Heart left ventricle (tissue), 16 donors: Measurements from ENCODE around the gene PKD1. TPM values are rescaled to one million over a fixed set of nuclear protein-coding genes. Genes with fewer than 3 reads are reported as not detected.
A peak's percentile ranks its signal among the peaks of the same experiment; 100 is the strongest.

Experiments used
- ATAC-seq, 4 donors: fragments of 200-7000 bp; cut with Tn5 transposase; one replicate each; pipeline ENCODE4 v1.9.1; 2020 to 2022; ENCODE audit warnings: moderate library complexity in 4 of 4, mild to moderate bottlenecking in 3 of 4, moderate number of reproducible peaks in 1 of 4
- DNase-seq, 5 donors: peaks; one replicate each; pipeline ENCODE4 v3.0.0-alpha.2; 2020
- H3K27ac ChIP-seq, 12 donors: fragments of 200-600 bp; sonication (generic) in 4 of 12; one replicate each; pipeline versions ENCODE4 v1.5.0 to v1.8.0; 2016 to 2022; ENCODE audit warnings: mild to moderate bottlenecking in 2 of 12
- H3K27me3 ChIP-seq, 9 donors: fragments of 200-600 bp; sonication (generic) in 2 of 9; one replicate each; pipeline versions ENCODE4 v1.5.1 to v1.8.0; 2016 to 2022; ENCODE audit warnings: mild to moderate bottlenecking in 3 of 9
- H3K36me3 ChIP-seq, 9 donors: fragments of 200-600 bp; sonication (generic) in 2 of 9; one replicate each; pipeline versions ENCODE4 v1.5.0 to v1.8.0; 2018 to 2022; ENCODE audit warnings: mild to moderate bottlenecking in 2 of 9
- H3K4me1 ChIP-seq, 12 donors: fragments of 200-600 bp; sonication (generic) in 4 of 12; one replicate each; pipeline versions ENCODE4 v1.5.0 to v1.8.0; 2016 to 2022; ENCODE audit warnings: mild to moderate bottlenecking in 3 of 12
- H3K4me3 ChIP-seq, 12 donors: fragments of 200-600 bp; sonication (generic) in 4 of 12; one replicate each; pipeline versions ENCODE4 v1.5.0 to v1.8.0; 2017 to 2022; ENCODE audit warnings: mild to moderate bottlenecking in 9 of 12, moderate library complexity in 4 of 12
- H3K9me3 ChIP-seq, 12 donors: fragments of 200-600 bp; sonication (generic) in 4 of 12; one replicate each; pipeline versions ENCODE4 v1.5.0 to v1.8.0; 2016 to 2022; ENCODE audit warnings: mild to moderate bottlenecking in 1 of 12
- CTCF ChIP-seq, 12 donors: fragments of 200-600 bp; sonication (generic) in 4 of 12; IDR thresholded peaks; one replicate each; pipeline versions ENCODE4 v1.5.0 to v1.8.0; 2018 to 2022; ENCODE audit warnings: antibody characterized with exemption in 12 of 12, mild to moderate bottlenecking in 5 of 12
- POLR2A ChIP-seq, 2 donors: fragments of 450-650 bp; IDR thresholded peaks; one replicate each; pipeline ENCODE4 v1.6.1; 2017; ENCODE audit warnings: antibody characterized with exemption in 2 of 2, mild to moderate bottlenecking in 2 of 2, moderate library complexity in 2 of 2
- WGBS, 4 donors: extraction: QIAGEN DNeasy Blood & Tissue Kit in 2 of 4; methylation state at CpG; one replicate each; pipeline versions ENCODE4 v1.1.5 to v1.1.7; 2013 to 2018; 5-methylcytosine and 5-hydroxymethylcytosine counted together
- intact Hi-C, 10 donors: fragments of 100-400 bp; cut with DNase I; formaldehyde crosslinking; loops; one replicate each; pipeline versions ENCODE4 v1.11.1 to v1.14.2; 2022
- polyA plus RNA-seq, 2 donors: library from polyadenylated mRNA; stranded (reverse); fragments of 200-250 nt; gene quantifications; one replicate each; pipeline ENCODE4 v1.2.3, GENCODE V29; 2013
- total RNA-seq, 9 donors: library from RNA; depleted of rRNA in 2 of 9; stranded (reverse); fragments of >200 nt in 2 of 9; fragmentation: NEBNext Ultra II Directional in 3 of 9; extraction: Animal tissue kit (Norgen Biotek cat#: 25700) in 3 of 9; gene quantifications; one replicate each; pipeline versions ENCODE4 v1.1.0 to v1.2.4, GENCODE V29; 2016 to 2023
- donor health status: ischemic (EF 13 %, LVEDD 7.1; RV severe dilation, severe dysfunction).
- donor health status: healthy with polysubstance abuse.
- donor health status: DM: no; HTN: yes; CAD: no.
- donor health status: DM: no; HTN: no; CAD: no.
- donor health status: ischemic (EF 25% LVEDD 6.9; RV normal size, moderate dysfunction).
- donor health status: ischemic (EF 25% LVEDD 5.7; RV mildly dilated, moderate dysfunction).
- donor health status: healthy.
- donor health status: DM: yes; HTN: yes; CAD: no.
- donor health status: ischemic (EF 35%, LVEDD 5.7; RV mildly dilated, moderate dysfunction).
- donor health status: nonischemic (EF 11% LVEDD 7.7; RV severe dilation, severe dysfunction).
- donor health status: DM: yes; HTN: yes; CAD: no.
- donor health status: PGD.
- donor health status: ischemic (EF 29% LVEDD 5.4; RV normal size, mild dysfunction).
- donor health status: nonischemic (EF 23%, LVEDD 6.1; RV moderate dilation, normal function).

PKD1 gene
- total and polyA plus RNA-seq, 11 donors = 64.9 to 441 (median 105) TPM

- TF ChIP-seq POLR2A (IDR thresholded peaks at IDR 0.05) = no peak
- no peak for TF ChIP-seq CTCF (IDR thresholded peaks at IDR 0.05)
- DNase-seq (no peak), ATAC-seq (no peak)
- intact Hi-C loops = loop anchor here in 5 of 10 donors (5.0 to 10.0 kb wide), 7 partner anchors 45 to 152 kb away; partner anchors contain the start of genes ECI1 (in 2 of the 5), BRICD5 (in 1 of the 5), MLST8 (in 1 of the 5) and PGP (in 1 of the 5)
- peaks cover 0 to 12% (median 0%) of the 10 kb centered on the region in 9 donors for H3K36me3 ChIP-seq
- H3K27ac ChIP-seq = peak overlapping the region in 2 of 12 donors; percentile 70 to 90
- H3K9me3 ChIP-seq = no peaks in the 10 kb centered on the region
- H3K4me1 ChIP-seq = peaks cover 22 to 84% (median 59%) of the 10 kb centered on the region in 12 donors
- H3K27me3 ChIP-seq = no peaks in the 10 kb centered on the region
- 69 to 79% (median 70%) methylated on average over 5 of the region's 5 CpGs for WGBS, 4 donors
- H3K4me3 ChIP-seq = peak overlapping the region in 9 of 12 donors; percentile 65 to 98 (median 84)
Observed at GRCh38 chr16:2156849-2157224, 21.1 kb upstream of the PKD1 start.

- no peaks in the 10 kb centered on the region for H3K27me3 ChIP-seq
- H3K9me3 ChIP-seq = no peaks in the 10 kb centered on the region
- H3K36me3 ChIP-seq = peaks cover 0 to 19% (median 5%) of the 10 kb centered on the region in 9 donors
- peak overlapping the region; percentile 52 to 98 (median 80) for H3K4me3 ChIP-seq
- peak overlapping the region; percentile 20 to 91 (median 66) for H3K27ac ChIP-seq
- H3K4me1 ChIP-seq = peaks cover 22 to 84% (median 64%) of the 10 kb centered on the region in 12 donors
- ATAC-seq = no peak
- TF ChIP-seq CTCF (IDR thresholded peaks at IDR 0.05) (no peak), POLR2A (IDR thresholded peaks at IDR 0.05) (no peak)
- no peak for DNase-seq
- WGBS, 4 donors = 7 to 10% (median 8%) methylated on average over 37 to 47 of the region's 47 CpGs
- intact Hi-C loops = loop anchor here in 6 of 10 donors (1.0 to 10.0 kb wide), 9 partner anchors 46 to 151 kb away; partner anchors contain the start of genes ECI1 (in 3 of the 6), MLST8 (in 2 of the 6), BRICD5 (in 1 of the 6) and PGP (in 1 of the 6)
Observed at GRCh38 chr16:2155977-2156848, 20.5 kb upstream of the PKD1 start.

- peak; percentile 98 to 100 for TF ChIP-seq POLR2A (IDR thresholded peaks at IDR 0.05)
- peak in 1 of 12 donors; percentile 13 for TF ChIP-seq CTCF (IDR thresholded peaks at IDR 0.05)
- WGBS, 4 donors = 0% methylated on average over 32 to 94 of the region's 94 CpGs
- peak within 1 kb of the TSS; percentile 52 to 98 (median 80) for H3K4me3 ChIP-seq
- peak; percentile 98 to 99 (median 99) for DNase-seq
- peak within 1 kb of the TSS; percentile 20 to 91 (median 84) for H3K27ac ChIP-seq
- intact Hi-C loops = loop anchor here in 6 of 10 donors (1.0 to 10.0 kb wide), 9 partner anchors 47 to 151 kb away; partner anchors contain the start of genes ECI1 (in 3 of the 6), MLST8 (in 2 of the 6), BRICD5 (in 1 of the 6) and PGP (in 1 of the 6)
- H3K36me3 ChIP-seq = peaks cover 0 to 20% (median 5%) of the 10 kb centered on the region in 9 donors
- no peaks in the 10 kb centered on the region for H3K27me3 ChIP-seq
- H3K4me1 ChIP-seq = peaks cover 22 to 89% (median 69%) of the 10 kb centered on the region in 12 donors
- H3K9me3 ChIP-seq = no peaks in the 10 kb centered on the region
- peak; percentile 92 to 96 (median 94) for ATAC-seq
Observed at GRCh38 chr16:2155091-2155950, 19.6 kb upstream of the PKD1 start, which contains the start of gene TRAF7. TSS of gene TRAF7 (plus strand) at chr16:2155782. CDS start at chr16:2163921, 8,139 bp downstream.
